Muscle of leg (tissue), 11 donors: ENCODE measurements around the gene RIMBP2. TPM values are rescaled to one million over a fixed set of nuclear protein-coding genes. Genes with fewer than 3 reads are reported as not detected.

Source experiments
- DNase-seq: peaks from one replicate; pipeline ENCODE4 v3.0.0; 2013
- H3K27ac ChIP-seq: one replicate; pipeline ENCODE4 v1.5.1; 2013; ENCODE audit warnings: mild to moderate bottlenecking, low read length, control low read depth
- H3K27me3 ChIP-seq: one replicate; pipeline ENCODE4 v1.6.1; 2013; ENCODE audit warnings: low read length; ENCODE audit not compliant: control insufficient read depth, insufficient read depth
- H3K36me3 ChIP-seq: one replicate; pipeline ENCODE4 v1.6.1; 2013; ENCODE audit warnings: low read length; ENCODE audit not compliant: control insufficient read depth, insufficient read depth
- H3K4me1 ChIP-seq: one replicate; pipeline ENCODE4 v1.6.1; 2013; ENCODE audit warnings: low read length; ENCODE audit not compliant: control insufficient read depth, insufficient read depth
- H3K4me3 ChIP-seq: one replicate; pipeline ENCODE4 v1.5.1; 2013; ENCODE audit warnings: low read length, control low read depth
- H3K9me3 ChIP-seq: replicated peaks from 2 replicates; pipeline ENCODE4 v1.6.1; 2013; ENCODE audit warnings: low read depth, low read length; ENCODE audit not compliant: control insufficient read depth
- WGBS: methylation state at CpG from one replicate; pipeline ENCODE4 v1.1.5; 2013; ENCODE audit warnings: missing lambda C conversion rate; ENCODE audit not compliant: insufficient coverage; 5-methylcytosine and 5-hydroxymethylcytosine counted together
- polyA plus RNA-seq, 8 donors: library from polyadenylated mRNA; unstranded; fragments of 120-200 nt; gene quantifications; one replicate each; pipeline versions ENCODE4 v1.2.1 to v1.2.3, GENCODE V29; 2013; ENCODE audit warnings: inconsistent platforms in 1 of 8, low replicate concordance in 1 of 8; ENCODE audit not compliant: insufficient read length in 8 of 8, insufficient read depth in 1 of 8
- total RNA-seq: library from RNA; stranded (reverse); fragments of 120-200 nt; gene quantifications from one replicate; pipeline ENCODE4 v1.2.4, GENCODE V29; 2013

RIMBP2 gene
- total and polyA plus RNA-seq, 9 donors: 0.46 to 2.1 (median 0.87) TPM

DNA sequence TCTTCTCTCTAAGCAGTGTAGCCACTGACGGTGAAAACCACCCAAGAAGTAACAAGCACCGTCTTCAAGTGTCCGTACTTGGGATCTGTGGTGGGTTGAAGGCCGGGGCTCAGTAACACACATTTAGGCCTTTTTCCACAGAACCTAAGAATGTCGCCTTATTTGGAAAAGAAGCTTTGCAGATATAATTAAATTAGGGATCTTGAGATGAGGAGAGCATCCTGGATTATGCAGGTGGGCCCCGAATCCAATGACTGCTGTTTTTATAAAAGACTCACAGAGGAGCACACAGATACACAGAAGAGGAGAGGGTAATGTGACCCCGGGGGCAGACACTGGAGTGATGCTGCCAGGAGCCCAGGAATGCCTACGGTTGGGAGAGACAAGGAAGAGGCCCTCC lies 46.3 kb downstream of the RIMBP2 start:
- H3K4me3 ChIP-seq: no peak overlapping the region
- no peaks in the 10 kb centered on the region for H3K4me1 ChIP-seq
- WGBS: 54% methylated on average over 3 of the region's 8 CpGs
- no peak for DNase-seq
- no peak overlapping the region for H3K27ac ChIP-seq
- H3K9me3 ChIP-seq: peaks cover 2% of the 10 kb centered on the region
- H3K36me3 ChIP-seq: no peaks in the 10 kb centered on the region
- peaks cover 2% of the 10 kb centered on the region for H3K27me3 ChIP-seq

DNA sequence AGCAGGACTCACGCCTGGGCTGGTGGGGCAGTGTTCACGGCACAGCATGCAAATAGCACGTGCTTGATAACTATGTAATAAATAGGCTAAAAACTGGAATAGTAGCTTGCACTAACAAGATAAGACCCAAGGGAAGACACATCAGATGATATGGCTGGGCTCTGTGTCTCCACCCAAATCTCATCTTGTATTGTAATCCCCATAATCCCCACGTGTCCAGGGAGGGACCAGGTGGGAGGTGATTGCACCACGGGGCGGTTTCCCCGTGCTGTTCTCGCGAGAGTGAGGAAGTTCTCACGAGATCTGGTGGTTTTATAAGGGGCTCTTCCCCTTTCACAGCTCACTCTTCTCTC lies 46.9 kb downstream of the RIMBP2 start:
- H3K9me3 ChIP-seq: peaks cover 2% of the 10 kb centered on the region
- H3K36me3 ChIP-seq: no peaks in the 10 kb centered on the region
- no peak for DNase-seq
- peaks cover 2% of the 10 kb centered on the region for H3K27me3 ChIP-seq
- no peaks in the 10 kb centered on the region for H3K4me1 ChIP-seq
- no peak overlapping the region for H3K27ac ChIP-seq
- no peak overlapping the region for H3K4me3 ChIP-seq
- WGBS: 81% methylated on average over 3 of the region's 10 CpGs

DNA sequence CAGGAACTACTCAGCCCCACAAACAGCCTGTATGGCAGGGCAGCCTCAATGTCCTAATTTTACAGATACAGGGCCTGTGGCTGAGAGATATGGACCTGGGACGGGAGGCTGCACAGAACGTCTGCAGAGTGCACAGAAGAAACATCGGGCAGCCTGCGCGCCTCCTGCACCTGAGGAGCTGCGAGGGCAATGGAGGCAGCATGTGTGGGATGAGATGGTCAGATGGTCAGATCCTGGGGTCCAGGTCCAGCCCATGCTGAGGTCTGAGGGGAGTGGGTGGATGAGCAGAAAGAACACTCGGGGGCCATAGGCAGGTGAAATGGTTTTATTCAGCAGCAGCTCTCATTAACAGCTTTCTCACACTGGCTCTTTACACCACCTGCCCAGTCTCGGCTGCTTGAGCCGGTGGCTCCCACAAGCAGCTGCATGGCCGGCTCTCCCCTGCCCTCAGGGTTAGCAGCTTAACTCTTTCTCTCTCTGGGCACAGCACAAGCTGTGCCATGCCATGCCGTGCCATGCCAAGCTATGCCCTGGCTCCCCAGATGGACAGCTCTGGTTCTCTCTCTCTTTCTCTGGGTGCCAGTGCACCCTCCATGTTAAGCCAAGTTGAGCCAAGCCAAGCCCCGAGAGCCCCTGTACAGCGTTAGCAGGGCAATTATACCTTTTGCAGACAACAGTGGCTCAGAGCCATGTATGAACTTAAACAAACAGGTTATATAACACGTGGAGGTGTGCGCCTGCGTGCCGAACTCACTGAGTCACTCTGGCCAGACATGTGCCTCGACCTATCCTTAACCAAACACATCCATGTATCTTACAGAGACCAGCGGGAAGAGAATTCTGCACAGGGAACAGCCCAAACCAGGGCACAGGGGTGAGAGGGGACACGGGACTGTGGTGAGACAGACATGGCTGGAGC lies 47.6 kb downstream of the RIMBP2 start:
- 79% methylated on average over 18 of the region's 20 CpGs for WGBS
- H3K27ac ChIP-seq: no peak overlapping the region

DNA sequence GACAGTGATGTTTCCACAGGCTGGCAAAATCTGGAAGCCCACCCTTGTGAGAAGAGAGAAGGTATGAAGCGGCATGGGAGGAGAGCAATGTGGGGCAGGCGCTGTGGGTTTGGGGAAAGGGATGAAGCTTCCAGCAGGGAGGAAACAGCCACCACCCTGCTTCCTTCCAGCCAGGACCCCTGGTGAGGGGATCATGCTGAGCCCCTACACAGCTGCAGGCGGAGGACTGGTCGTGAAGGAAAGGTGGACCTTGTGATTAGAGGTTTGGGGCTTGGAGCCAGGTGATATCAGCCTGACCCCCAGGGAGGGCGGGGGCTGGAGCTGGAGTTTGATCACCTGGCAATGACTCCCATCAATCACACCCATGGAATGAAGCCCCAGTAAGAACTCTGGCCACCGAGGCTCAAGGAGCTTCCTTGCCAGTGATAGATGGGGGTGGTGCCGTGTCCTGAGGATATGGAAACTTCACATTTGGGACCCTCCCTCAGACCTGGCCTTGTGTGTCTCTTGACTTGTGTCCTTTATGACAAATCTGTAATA lies 48.6 kb downstream of the RIMBP2 start:
- Histone ChIP-seq H3K36me3 (no peaks in the 10 kb centered on the region), H3K27ac (no peak overlapping the region), H3K9me3 (peaks cover 2% of the 10 kb centered on the region), H3K27me3 (peaks cover 2% of the 10 kb centered on the region), H3K4me1 (no peaks in the 10 kb centered on the region), H3K4me3 (no peak overlapping the region)
- DNase-seq: no peak
- WGBS: 60% methylated on average over 1 of the region's 7 CpGs

More for the DNA sequence above, 47.6 kb downstream of the RIMBP2 start:
- Histone ChIP-seq H3K36me3 (no peaks in the 10 kb centered on the region), H3K27me3 (peaks cover 2% of the 10 kb centered on the region), H3K9me3 (peaks cover 2% of the 10 kb centered on the region), H3K4me3 (no peak overlapping the region), H3K4me1 (no peaks in the 10 kb centered on the region)
- DNase-seq: no peak

DNA sequence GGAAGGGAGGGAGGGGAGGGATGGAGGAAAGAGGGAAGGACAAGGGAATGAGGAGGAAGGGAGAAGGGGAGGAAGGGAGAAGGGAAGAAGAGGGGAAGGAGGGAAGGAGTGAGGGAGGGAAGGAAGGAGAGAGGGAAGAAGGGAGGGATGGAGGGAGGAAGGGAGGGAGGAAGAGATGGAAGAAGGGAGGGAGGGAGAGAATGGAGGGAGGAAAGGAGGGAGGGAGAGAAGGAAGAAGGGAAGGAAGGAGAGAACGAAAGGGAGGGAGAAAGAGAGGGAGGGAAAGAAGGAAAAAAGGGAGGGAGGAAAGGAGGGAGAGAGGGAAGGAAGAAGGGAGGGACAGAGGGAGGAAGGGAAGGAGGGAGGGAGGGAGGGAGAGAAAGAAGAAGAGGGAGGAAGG lies 49.5 kb downstream of the RIMBP2 start:
- H3K9me3 ChIP-seq: peaks cover 2% of the 10 kb centered on the region
- H3K27me3 ChIP-seq: peaks cover 2% of the 10 kb centered on the region
- H3K4me3 ChIP-seq: no peak overlapping the region
- WGBS: 68% methylated on average over 1 of the region's 1 CpG
- no peaks in the 10 kb centered on the region for H3K4me1 ChIP-seq
- H3K27ac ChIP-seq: no peak overlapping the region
- no peak for DNase-seq
- H3K36me3 ChIP-seq: no peaks in the 10 kb centered on the region

DNA sequence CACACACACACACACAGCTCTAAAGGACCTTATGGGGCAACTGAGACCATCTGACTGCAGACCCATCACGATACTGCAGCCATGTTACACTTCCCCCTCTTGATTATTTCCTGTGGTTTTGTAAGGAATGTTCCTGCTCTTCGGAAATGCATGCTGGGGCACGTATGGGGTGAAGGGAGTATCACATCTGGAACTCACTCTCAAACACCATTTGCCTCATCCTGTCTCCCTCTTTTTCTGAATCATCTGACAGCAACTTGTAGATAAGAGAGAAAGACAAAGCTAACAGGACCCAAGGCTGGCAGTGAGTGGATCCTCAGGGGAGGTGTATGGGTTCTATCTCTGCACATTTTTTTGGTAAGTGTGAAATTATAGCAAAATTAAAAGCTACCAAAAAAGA lies 50.3 kb downstream of the RIMBP2 start:
- no peak for DNase-seq
- Histone ChIP-seq H3K27me3 (peaks cover 2% of the 10 kb centered on the region), H3K27ac (no peak overlapping the region), H3K9me3 (peaks cover 2% of the 10 kb centered on the region), H3K4me3 (no peak overlapping the region), H3K4me1 (no peaks in the 10 kb centered on the region), H3K36me3 (no peaks in the 10 kb centered on the region)
- WGBS: no CpG with 5 or more reads among the region's 3 CpGs

DNA sequence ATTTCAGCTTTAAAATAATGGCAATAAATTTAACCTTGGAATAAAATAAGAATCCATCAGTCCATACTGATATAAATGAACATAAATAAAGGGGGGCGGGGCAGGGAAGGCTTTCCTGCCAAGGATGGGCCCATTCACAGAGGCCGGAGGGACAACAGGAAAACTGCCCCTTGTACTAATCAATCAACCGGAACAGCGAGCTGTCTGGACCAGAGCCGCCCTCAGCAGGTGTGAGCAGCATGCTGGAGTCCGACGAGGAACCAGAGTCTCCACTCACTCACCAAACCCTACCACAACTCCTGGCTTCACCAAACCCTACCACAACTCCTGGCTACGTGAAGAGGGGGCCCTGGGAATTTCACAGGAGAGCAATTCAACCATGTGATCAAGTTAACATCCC lies 51.3 kb downstream of the RIMBP2 start:
- Histone ChIP-seq H3K27ac (no peak overlapping the region), H3K27me3 (peaks cover 2% of the 10 kb centered on the region), H3K4me3 (no peak overlapping the region), H3K9me3 (peaks cover 2% of the 10 kb centered on the region), H3K4me1 (no peaks in the 10 kb centered on the region), H3K36me3 (no peaks in the 10 kb centered on the region)
- WGBS: 88% methylated on average over 6 of the region's 8 CpGs
- DNase-seq: no peak

DNA sequence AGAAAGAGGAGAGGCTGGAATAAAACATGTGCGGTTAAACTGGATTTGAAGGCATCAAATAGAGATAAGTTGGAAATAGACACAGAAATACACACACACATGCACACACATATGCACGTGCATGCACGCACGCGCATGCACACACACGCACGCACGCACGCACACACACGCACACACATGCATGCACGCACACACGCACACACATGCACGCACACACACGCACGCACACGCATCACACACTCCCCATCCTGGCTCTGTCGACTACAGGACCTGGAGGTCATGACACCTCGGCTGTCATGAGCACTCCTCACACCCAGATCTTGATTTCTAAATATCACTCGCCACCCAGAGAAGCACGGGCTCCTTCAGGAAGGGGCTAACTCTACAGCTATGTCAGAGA lies 51.8 kb downstream of the RIMBP2 start:
- H3K9me3 ChIP-seq: peaks cover 2% of the 10 kb centered on the region
- no peak for DNase-seq
- peaks cover 2% of the 10 kb centered on the region for H3K27me3 ChIP-seq
- no peaks in the 10 kb centered on the region for H3K4me1 ChIP-seq
- H3K36me3 ChIP-seq: no peaks in the 10 kb centered on the region
- H3K4me3 ChIP-seq: no peak overlapping the region
- H3K27ac ChIP-seq: no peak overlapping the region
- 70% methylated on average over 6 of the region's 20 CpGs for WGBS

DNA sequence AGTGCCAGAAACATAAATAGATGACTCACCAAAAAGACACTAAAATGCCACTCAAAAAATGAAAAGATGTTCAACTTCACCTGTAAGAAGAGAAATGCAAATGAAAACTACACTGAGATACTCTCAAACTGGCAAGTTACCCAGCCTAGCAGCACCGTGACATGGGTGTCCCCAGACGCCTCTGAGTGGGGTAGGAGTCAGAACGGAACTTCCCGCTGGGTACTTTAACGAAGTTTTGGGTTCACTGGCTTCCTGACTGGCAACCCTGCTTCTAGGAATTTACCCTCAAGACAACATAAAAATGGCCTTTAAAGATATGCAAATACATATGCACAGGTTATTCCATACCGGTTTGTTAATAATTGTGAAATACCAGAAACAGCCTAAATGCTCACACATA lies 52.6 kb downstream of the RIMBP2 start:
- Histone ChIP-seq H3K4me3 (no peak overlapping the region), H3K27me3 (peaks cover 2% of the 10 kb centered on the region), H3K9me3 (peaks cover 2% of the 10 kb centered on the region), H3K27ac (no peak overlapping the region), H3K36me3 (no peaks in the 10 kb centered on the region), H3K4me1 (no peaks in the 10 kb centered on the region)
- WGBS: 42% methylated on average over 2 of the region's 6 CpGs
- DNase-seq: no peak

DNA sequence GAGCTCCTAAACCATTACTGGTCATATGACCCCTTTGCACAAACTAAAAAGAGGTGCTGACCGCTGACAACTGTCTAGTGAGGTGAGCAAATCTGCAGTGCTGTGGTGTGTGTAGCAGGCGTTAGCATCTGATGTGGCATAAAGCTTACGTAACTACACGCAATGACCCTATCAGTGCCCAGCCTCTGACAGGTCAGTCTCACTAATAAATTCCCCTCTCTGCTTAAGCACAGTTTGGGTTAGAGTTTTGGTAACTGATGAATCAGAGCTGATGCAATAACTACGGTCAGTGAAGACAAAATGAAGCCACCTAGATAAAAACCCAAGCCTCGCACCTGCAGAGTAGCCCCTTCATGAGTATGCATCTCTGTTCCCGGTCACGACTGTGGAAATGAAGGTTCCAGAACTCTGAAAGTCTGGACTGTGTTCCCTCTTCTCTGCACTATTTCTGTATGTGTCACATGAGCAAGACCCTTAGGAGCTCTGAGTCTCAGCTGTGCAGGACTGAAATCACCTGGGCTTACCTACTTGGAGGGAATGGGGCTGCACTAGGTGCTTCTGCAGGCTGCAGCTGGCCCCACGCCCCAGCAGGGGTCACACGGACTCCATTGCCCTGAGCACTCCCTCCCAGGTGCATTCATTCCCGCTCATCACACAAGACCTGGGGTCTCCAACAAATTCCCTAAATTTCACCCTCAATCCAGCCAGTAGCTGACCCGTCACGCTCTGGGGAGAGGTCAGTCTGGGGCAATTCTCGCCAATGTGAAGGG lies 54.4 kb downstream of the RIMBP2 start:
- 62% methylated on average over 10 of the region's 14 CpGs for WGBS
- Histone ChIP-seq H3K27ac (no peak overlapping the region), H3K36me3 (no peaks in the 10 kb centered on the region), H3K9me3 (no peaks in the 10 kb centered on the region), H3K27me3 (no peaks in the 10 kb centered on the region), H3K4me3 (no peak overlapping the region), H3K4me1 (no peaks in the 10 kb centered on the region)
- DNase-seq: no peak
